HCT116 (cell line): Measurements from ENCODE around the gene SYDE1.

Experiments used
- EZH2phosphoT487 ChIP-seq: fragments of 200-600 bp; IDR thresholded peaks from 2 replicates; pipeline ENCODE4 v1.6.1; 2018; ENCODE audit warnings: antibody characterized with exemption, borderline replicate concordance
- POLR2AphosphoS5 ChIP-seq: IDR thresholded peaks from 2 replicates; pipeline ENCODE4 v1.6.1; 2011; ENCODE audit warnings: mild to moderate bottlenecking, low read depth, low read length, moderate library complexity
- TF ChIP-seq, protein P1 (sequence below): IDR thresholded peaks from 2 replicates; pipeline ENCODE4 v1.6.1; 2012
- TF ChIP-seq, protein P2 (sequence below), 3 experiments: fragments of 200-600 bp in 1 of 3; sonication (generic) in 1 of 3; IDR thresholded peaks in 2 of 3; conservative IDR thresholded peaks in 1 of 3; 2 replicates each; pipeline ENCODE4 v1.5.1; 2012 to 2017; ENCODE audit warnings: low read depth in 2 of 3, low read length in 2 of 3, antibody characterized with exemption in 1 of 3, borderline replicate concordance in 1 of 3, control low read depth in 1 of 3, mild to moderate bottlenecking in 1 of 3, mixed read lengths in 1 of 3, mixed run types in 1 of 3, moderate library complexity in 1 of 3; ENCODE audit not compliant: insufficient read depth in 1 of 3

DNA sequence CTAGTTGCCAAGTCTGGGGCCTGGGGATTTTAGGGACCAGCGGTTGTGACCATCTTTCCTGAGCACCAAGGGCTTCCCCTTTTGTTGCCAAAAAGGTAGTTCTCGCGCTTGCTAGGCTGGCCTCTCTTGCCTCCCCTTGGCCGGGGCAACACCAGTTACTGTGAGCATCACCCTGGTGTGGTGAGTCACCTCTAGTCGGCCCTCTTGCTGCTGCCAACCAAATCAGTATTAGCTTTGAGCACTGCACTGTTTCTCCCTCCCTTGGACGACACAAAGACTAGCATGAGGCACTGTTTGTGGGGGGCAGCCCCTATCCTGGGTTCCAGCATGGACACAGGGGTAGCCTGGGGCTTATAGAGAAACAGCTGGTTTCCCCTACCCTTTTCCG lies 6.9 kb downstream of the SYDE1 start:
- TF ChIP-seq EZH2phosphoT487 (no peak), POLR2AphosphoS5 (no peak)
- TF ChIP-seq, protein P1, sequence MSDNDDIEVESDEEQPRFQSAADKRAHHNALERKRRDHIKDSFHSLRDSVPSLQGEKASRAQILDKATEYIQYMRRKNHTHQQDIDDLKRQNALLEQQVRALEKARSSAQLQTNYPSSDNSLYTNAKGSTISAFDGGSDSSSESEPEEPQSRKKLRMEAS = no peak
- TF ChIP-seq, protein P2, sequence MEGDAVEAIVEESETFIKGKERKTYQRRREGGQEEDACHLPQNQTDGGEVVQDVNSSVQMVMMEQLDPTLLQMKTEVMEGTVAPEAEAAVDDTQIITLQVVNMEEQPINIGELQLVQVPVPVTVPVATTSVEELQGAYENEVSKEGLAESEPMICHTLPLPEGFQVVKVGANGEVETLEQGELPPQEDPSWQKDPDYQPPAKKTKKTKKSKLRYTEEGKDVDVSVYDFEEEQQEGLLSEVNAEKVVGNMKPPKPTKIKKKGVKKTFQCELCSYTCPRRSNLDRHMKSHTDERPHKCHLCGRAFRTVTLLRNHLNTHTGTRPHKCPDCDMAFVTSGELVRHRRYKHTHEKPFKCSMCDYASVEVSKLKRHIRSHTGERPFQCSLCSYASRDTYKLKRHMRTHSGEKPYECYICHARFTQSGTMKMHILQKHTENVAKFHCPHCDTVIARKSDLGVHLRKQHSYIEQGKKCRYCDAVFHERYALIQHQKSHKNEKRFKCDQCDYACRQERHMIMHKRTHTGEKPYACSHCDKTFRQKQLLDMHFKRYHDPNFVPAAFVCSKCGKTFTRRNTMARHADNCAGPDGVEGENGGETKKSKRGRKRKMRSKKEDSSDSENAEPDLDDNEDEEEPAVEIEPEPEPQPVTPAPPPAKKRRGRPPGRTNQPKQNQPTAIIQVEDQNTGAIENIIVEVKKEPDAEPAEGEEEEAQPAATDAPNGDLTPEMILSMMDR (IDR thresholded peaks at IDR 0.05 in 2 of 3, conservative IDR thresholded peaks at IDR 0.05 in 1 of 3; ENCODE audit: borderline replicate concordance in 1 of 3, insufficient read depth in 1 of 3, low read depth in 2 of 3, low read length in 2 of 3) = no peak
